Measurements from ENCODE around the gene ZNF141. TPM values are rescaled to one million over a fixed set of nuclear protein-coding genes. Genes with fewer than 3 reads are reported as not detected.

The ZNF141 gene
- polyA plus RNA-seq, 1 donor from 2014 or later: 19.0 TPM

DNA sequence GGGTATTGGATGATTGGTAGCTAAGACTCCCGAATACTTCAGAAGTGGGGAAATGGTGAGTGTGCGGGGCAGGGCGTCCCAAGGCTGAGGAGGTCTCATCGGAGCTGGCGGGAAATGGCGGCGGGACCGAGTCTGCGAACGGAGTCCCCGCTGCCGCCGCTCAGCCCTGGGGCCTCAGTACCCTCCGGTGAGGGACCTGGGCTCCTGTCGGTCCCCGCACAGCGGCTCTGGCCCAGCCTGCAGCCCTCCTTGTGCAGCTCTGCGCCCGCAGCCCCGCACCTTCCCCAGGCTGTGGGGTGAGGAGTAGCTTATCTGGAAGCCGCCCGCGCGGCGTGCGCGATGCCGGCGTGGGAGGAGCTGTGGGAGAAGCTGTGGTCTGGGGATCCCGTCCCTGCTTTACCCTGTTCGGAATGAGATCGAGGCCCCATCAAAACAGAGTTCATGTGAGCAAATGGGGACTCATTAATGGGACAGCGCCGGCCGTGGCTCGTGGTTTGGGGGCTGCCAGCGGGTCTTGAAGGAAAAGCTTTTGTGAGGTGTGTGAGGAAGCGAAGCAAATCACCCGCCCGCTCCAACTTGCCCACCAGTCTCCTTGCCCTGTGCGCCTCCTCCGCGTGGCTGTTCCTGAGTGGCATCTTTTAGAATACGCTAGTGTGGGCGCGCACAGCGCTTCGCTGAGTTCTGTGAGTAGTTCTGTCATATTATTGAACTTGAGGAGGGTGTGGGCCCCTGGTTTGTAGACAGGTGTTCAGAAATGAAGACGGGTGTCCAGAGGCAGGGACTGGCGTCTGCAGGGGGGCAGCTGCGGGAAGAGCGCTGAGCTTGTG lies 531 bp downstream of the ZNF141 start:
- peak; percentile 80 for TF ChIP-seq MXI1 (conservative IDR thresholded peaks at IDR 0.05; ENCODE audit: poor library complexity, severe bottlenecking)
- TF ChIP-seq POLR2AphosphoS5 (IDR thresholded peaks at IDR 0.05): no peak
- TF ChIP-seq EZH2 (IDR thresholded peaks at IDR 0.05; ENCODE audit: borderline replicate concordance, insufficient read depth, low read length, poor library complexity, severe bottlenecking): no peak
- TF ChIP-seq SMC3 (conservative IDR thresholded peaks at IDR 0.05; ENCODE audit: poor library complexity): peak; percentile 12
- TF ChIP-seq TAF1 (IDR thresholded peaks at IDR 0.05; ENCODE audit: low read depth): no peak
- TF ChIP-seq, protein P1, sequence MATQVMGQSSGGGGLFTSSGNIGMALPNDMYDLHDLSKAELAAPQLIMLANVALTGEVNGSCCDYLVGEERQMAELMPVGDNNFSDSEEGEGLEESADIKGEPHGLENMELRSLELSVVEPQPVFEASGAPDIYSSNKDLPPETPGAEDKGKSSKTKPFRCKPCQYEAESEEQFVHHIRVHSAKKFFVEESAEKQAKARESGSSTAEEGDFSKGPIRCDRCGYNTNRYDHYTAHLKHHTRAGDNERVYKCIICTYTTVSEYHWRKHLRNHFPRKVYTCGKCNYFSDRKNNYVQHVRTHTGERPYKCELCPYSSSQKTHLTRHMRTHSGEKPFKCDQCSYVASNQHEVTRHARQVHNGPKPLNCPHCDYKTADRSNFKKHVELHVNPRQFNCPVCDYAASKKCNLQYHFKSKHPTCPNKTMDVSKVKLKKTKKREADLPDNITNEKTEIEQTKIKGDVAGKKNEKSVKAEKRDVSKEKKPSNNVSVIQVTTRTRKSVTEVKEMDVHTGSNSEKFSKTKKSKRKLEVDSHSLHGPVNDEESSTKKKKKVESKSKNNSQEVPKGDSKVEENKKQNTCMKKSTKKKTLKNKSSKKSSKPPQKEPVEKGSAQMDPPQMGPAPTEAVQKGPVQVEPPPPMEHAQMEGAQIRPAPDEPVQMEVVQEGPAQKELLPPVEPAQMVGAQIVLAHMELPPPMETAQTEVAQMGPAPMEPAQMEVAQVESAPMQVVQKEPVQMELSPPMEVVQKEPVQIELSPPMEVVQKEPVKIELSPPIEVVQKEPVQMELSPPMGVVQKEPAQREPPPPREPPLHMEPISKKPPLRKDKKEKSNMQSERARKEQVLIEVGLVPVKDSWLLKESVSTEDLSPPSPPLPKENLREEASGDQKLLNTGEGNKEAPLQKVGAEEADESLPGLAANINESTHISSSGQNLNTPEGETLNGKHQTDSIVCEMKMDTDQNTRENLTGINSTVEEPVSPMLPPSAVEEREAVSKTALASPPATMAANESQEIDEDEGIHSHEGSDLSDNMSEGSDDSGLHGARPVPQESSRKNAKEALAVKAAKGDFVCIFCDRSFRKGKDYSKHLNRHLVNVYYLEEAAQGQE (IDR thresholded peaks at IDR 0.05; ENCODE audit: borderline replicate concordance): peak; percentile 10
- TF ChIP-seq, protein P2, sequence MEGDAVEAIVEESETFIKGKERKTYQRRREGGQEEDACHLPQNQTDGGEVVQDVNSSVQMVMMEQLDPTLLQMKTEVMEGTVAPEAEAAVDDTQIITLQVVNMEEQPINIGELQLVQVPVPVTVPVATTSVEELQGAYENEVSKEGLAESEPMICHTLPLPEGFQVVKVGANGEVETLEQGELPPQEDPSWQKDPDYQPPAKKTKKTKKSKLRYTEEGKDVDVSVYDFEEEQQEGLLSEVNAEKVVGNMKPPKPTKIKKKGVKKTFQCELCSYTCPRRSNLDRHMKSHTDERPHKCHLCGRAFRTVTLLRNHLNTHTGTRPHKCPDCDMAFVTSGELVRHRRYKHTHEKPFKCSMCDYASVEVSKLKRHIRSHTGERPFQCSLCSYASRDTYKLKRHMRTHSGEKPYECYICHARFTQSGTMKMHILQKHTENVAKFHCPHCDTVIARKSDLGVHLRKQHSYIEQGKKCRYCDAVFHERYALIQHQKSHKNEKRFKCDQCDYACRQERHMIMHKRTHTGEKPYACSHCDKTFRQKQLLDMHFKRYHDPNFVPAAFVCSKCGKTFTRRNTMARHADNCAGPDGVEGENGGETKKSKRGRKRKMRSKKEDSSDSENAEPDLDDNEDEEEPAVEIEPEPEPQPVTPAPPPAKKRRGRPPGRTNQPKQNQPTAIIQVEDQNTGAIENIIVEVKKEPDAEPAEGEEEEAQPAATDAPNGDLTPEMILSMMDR (IDR thresholded peaks at IDR 0.05; ENCODE audit: poor library complexity, severe bottlenecking): no peak
- TF ChIP-seq RAD21 (conservative IDR thresholded peaks at IDR 0.05): peak; percentile 10
- no peak for TF ChIP-seq EP300 (conservative IDR thresholded peaks at IDR 0.05; ENCODE audit: poor library complexity, severe bottlenecking)

DNA sequence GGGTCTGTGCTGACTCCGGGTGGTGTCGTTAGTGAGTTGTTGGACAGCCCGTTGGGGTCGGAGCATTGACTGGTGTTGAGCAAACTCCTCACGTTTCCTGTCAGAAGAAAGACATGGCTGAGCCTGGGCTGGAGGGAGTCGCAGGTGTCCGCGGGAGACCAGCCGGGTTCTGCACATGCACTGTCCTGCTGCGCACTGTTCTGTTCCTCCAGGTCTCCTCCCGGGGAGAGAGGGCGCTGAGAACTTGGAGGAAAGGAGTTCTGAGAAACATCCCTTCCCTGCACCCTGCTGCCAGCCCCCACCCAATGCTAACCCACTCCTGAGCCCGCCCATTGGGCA lies 1.1 kb downstream of the ZNF141 start:
- Histone ChIP-seq H3F3A (ENCODE audit: insufficient read depth, low read length, poor library complexity, severe bottlenecking) (no peaks in the 10 kb centered on the region), H3K27ac (ENCODE audit: low read length) (peak overlapping the region; percentile 88), H3K4me3 (ENCODE audit: low read length) (peak overlapping the region; percentile 95), H3K27me3 (ENCODE audit: insufficient read depth, low read depth, low read length) (no peaks in the 10 kb centered on the region), H3K79me2 (replicated peaks; ENCODE audit: insufficient read depth, low read length) (peaks cover 42% of the 10 kb centered on the region), H3K9ac (ENCODE audit: low read length) (peak overlapping the region; percentile 86), H3K4me2 (ENCODE audit: low read length) (peak overlapping the region; percentile 23), H3K36me3 (ENCODE audit: insufficient read depth, low read length) (no peaks in the 10 kb centered on the region), H2AFZ (ENCODE audit: low read depth, low read length) (no peak overlapping the region), H4K20me1 (ENCODE audit: insufficient read depth) (no peaks in the 10 kb centered on the region), H3K9me3 (ENCODE audit: low read length) (no peaks in the 10 kb centered on the region), H3K9me2 (ENCODE audit: insufficient read depth, low read length) (no peaks in the 10 kb centered on the region)
- TF ChIP-seq EP300 (conservative IDR thresholded peaks at IDR 0.05; ENCODE audit: poor library complexity, severe bottlenecking): no peak
- no peak for TF ChIP-seq TAF1 (IDR thresholded peaks at IDR 0.05; ENCODE audit: low read depth)
- TF ChIP-seq RAD21 (conservative IDR thresholded peaks at IDR 0.05): no peak
- TF ChIP-seq EZH2 (IDR thresholded peaks at IDR 0.05; ENCODE audit: borderline replicate concordance, insufficient read depth, low read length, poor library complexity, severe bottlenecking): no peak
- TF ChIP-seq, protein P1 (IDR thresholded peaks at IDR 0.05; ENCODE audit: borderline replicate concordance): no peak
- TF ChIP-seq, protein P2 (IDR thresholded peaks at IDR 0.05; ENCODE audit: poor library complexity, severe bottlenecking): no peak
- TF ChIP-seq MXI1 (conservative IDR thresholded peaks at IDR 0.05; ENCODE audit: poor library complexity, severe bottlenecking): no peak
- TF ChIP-seq SMC3 (conservative IDR thresholded peaks at IDR 0.05; ENCODE audit: poor library complexity): no peak
- no peak for TF ChIP-seq POLR2AphosphoS5 (IDR thresholded peaks at IDR 0.05)

More for the DNA sequence above, 531 bp downstream of the ZNF141 start:
- Histone ChIP-seq H3K27ac (ENCODE audit: low read length) (peak overlapping the region; percentile 88), H3K79me2 (replicated peaks; ENCODE audit: insufficient read depth, low read length) (peaks cover 42% of the 10 kb centered on the region), H3K4me3 (ENCODE audit: low read length) (peak overlapping the region; percentile 95), H3K9me2 (ENCODE audit: insufficient read depth, low read length) (no peaks in the 10 kb centered on the region), H4K20me1 (ENCODE audit: insufficient read depth) (no peaks in the 10 kb centered on the region), H3K9me3 (ENCODE audit: low read length) (no peaks in the 10 kb centered on the region), H2AFZ (ENCODE audit: low read depth, low read length) (peak overlapping the region; percentile 54), H3F3A (ENCODE audit: insufficient read depth, low read length, poor library complexity, severe bottlenecking) (no peaks in the 10 kb centered on the region), H3K4me2 (ENCODE audit: low read length) (peak overlapping the region; percentile 23), H3K36me3 (ENCODE audit: insufficient read depth, low read length) (no peaks in the 10 kb centered on the region), H3K9ac (ENCODE audit: low read length) (peak overlapping the region; percentile 86), H3K27me3 (ENCODE audit: insufficient read depth, low read depth, low read length) (no peaks in the 10 kb centered on the region)

All from neural cell (in vitro differentiated cells).